H1 (cell line): ENCODE data around the gene KRCC1. TPM values are rescaled to one million over a fixed set of nuclear protein-coding genes. Genes with fewer than 3 reads are reported as not detected.

ENCODE experiments used
- ATF2 ChIP-seq: IDR thresholded peaks from 2 replicates; pipeline ENCODE4 v1.6.1; 2012; ENCODE audit warnings: low read length, inconsistent platforms
- BCL11A ChIP-seq, 2 experiments: IDR thresholded peaks; one replicate each; pipeline ENCODE4 v1.6.1; 2011; ENCODE audit warnings: low read depth in 2 of 2, low read length in 2 of 2, mild to moderate bottlenecking in 2 of 2
- KDM1A ChIP-seq: fragments of 200-600, 300-600 bp; sonication (generic); IDR thresholded peaks from 2 replicates; pipeline ENCODE4 v1.7.1; 2016; ENCODE audit warnings: mild to moderate bottlenecking, low read length, borderline replicate concordance
- TAF7 ChIP-seq: optimal IDR thresholded peaks from 2 replicates; pipeline ENCODE3; 2011; ENCODE audit warnings: low read depth, mild to moderate bottlenecking, inconsistent platforms, low read length, moderate library complexity, borderline replicate concordance
- TBP ChIP-seq: IDR thresholded peaks from 2 replicates; pipeline ENCODE4 v1.6.1; 2011; ENCODE audit warnings: low read depth, low read length, improper control_type of control experiment
- polyA plus RNA-seq, 7 experiments: library from polyadenylated mRNA; depleted of rRNA in 3 of 7; stranded (reverse) in 5 of 7; unstranded in 2 of 7; fragments of >200 nt in 5 of 7; fragments of 200-250 nt in 2 of 7; gene quantifications; 1 replicate in 5 of 7; 2 replicates in 1 of 7; 4 replicates in 1 of 7; pipeline versions ENCODE4 v1.2.1 to v1.2.3, GENCODE V29; 2011 to 2013; ENCODE audit warnings: missing spikeins in 2 of 7, mixed read lengths in 2 of 7
- total RNA-seq: library from RNA; stranded (reverse); fragmentation: NEBNext Ultra II Directional; extraction: Animal tissue kit (Norgen Biotek cat#: 25700); gene quantifications from 2 replicates; pipeline ENCODE4 v1.2.1, GENCODE V29; 2021

KRCC1 gene
- total and polyA plus RNA-seq, 2 of the 8 experiments (the other 6 are each of a cell fraction or from before 2014, with no cell fraction given), result 5.1 to 8.5 TPM

- no peak for TF ChIP-seq ATF2
- no peak for TF ChIP-seq KDM1A
- TF ChIP-seq BCL11A (IDR thresholded peaks at IDR 0.05; ENCODE audit: low read depth in 2 of 2, low read length in 2 of 2), result no peak
- no peak for TF ChIP-seq TAF7
- no peak for TF ChIP-seq TBP
- TF ChIP-seq, all 59 proteins: peak for 0
Measured at GRCh38 chr2:88053296-88053695, 2.3 kb downstream of the KRCC1 start (continued).
